GM21526 (cell line): Measurements from ENCODE around the gene CAMSAP1.
"Not testable (repeated sequence)": the region's sequence is repeated elsewhere in the genome, so short reads cannot be mapped to it uniquely, and the experiment has no call there.

Experiments
- ATAC-seq: cut with Tn5 transposase; IDR thresholded peaks from one replicate; pipeline ENCODE4 v1.9.1; 2021; ENCODE audit warnings: moderate library complexity; ENCODE audit not compliant: unreplicated experiment, low FRiP score

The CAMSAP1 gene

GRCh38 chr9:135903358-135903656 is 4.0 kb downstream of the CAMSAP1 start:
- ATAC-seq, result no peak

GRCh38 chr9:135902655-135903357 is 4.5 kb downstream of the CAMSAP1 start:
- ATAC-seq, result no peak

GRCh38 chr9:135901826-135902225 is 5.5 kb downstream of the CAMSAP1 start:
- no peak for ATAC-seq

GRCh38 chr9:135901031-135901758 is 6.2 kb downstream of the CAMSAP1 start:
- ATAC-seq, result no peak

GRCh38 chr9:135898634-135899407 is 8.5 kb downstream of the CAMSAP1 start:
- no peak for ATAC-seq

GRCh38 chr9:135896626-135897025 is 10.7 kb downstream of the CAMSAP1 start:
- ATAC-seq, result no peak

GRCh38 chr9:135896205-135896604 is 11.1 kb downstream of the CAMSAP1 start:
- no peak for ATAC-seq

GRCh38 chr9:135895202-135895848 is 12.0 kb downstream of the CAMSAP1 start:
- ATAC-seq, result no peak

GRCh38 chr9:135893104-135893503 is 14.2 kb downstream of the CAMSAP1 start:
- no peak for ATAC-seq

- ATAC-seq, result not testable (repeated sequence)
These were observed 15.0 kb downstream of the CAMSAP1 start for GRCh38 chr9:135892327-135892726.

GRCh38 chr9:135891027-135891631 is 16.2 kb downstream of the CAMSAP1 start:
- ATAC-seq, result no peak

GRCh38 chr9:135890190-135891026 is 16.9 kb downstream of the CAMSAP1 start:
- no peak for ATAC-seq

GRCh38 chr9:135889564-135890189 is 17.7 kb downstream of the CAMSAP1 start:
- no peak for ATAC-seq

GRCh38 chr9:135888766-135889394 is 18.5 kb downstream of the CAMSAP1 start:
- no peak for ATAC-seq

GRCh38 chr9:135888126-135888765 is 19.1 kb downstream of the CAMSAP1 start:
- no peak for ATAC-seq

- no peak for ATAC-seq
These were observed 19.7 kb downstream of the CAMSAP1 start for GRCh38 chr9:135887585-135888050.

GRCh38 chr9:135887021-135887507 is 20.3 kb downstream of the CAMSAP1 start:
- no peak for ATAC-seq
